Neuronal stem cell (in vitro differentiated cells): Measurements from ENCODE around the gene FRMD1.
A peak's percentile ranks its signal among the peaks of the same experiment; 100 is the strongest.
"Not testable (repeated sequence)": the region's sequence is repeated elsewhere in the genome, so short reads cannot be mapped to it uniquely, and the experiment has no call there.

Experiments
- DNase-seq: peaks from one replicate; pipeline ENCODE4 v3.0.0-alpha.2; 2013; ENCODE audit warnings: low spot score
- H2AFZ ChIP-seq: one replicate; pipeline ENCODE4 v1.6.1; 2013; ENCODE audit warnings: mild to moderate bottlenecking, low read length, inconsistent platforms
- H2AK5ac ChIP-seq: 2 replicates; pipeline ENCODE4 v1.6.1; 2013; ENCODE audit warnings: low read depth, mild to moderate bottlenecking, inconsistent platforms, low read length, moderate library complexity, mixed read lengths
- H2BK120ac ChIP-seq: 2 replicates; pipeline ENCODE4 v1.6.1; 2013; ENCODE audit warnings: low read depth, mild to moderate bottlenecking, inconsistent platforms, low read length, moderate library complexity, mixed read lengths
- H2BK12ac ChIP-seq: one replicate; pipeline ENCODE4 v1.6.1; 2013; ENCODE audit warnings: low read length, inconsistent platforms
- H2BK15ac ChIP-seq: 2 replicates; pipeline ENCODE4 v1.6.1; 2013; ENCODE audit warnings: mild to moderate bottlenecking, low read length, inconsistent platforms, mixed read lengths
- H2BK5ac ChIP-seq: one replicate; pipeline ENCODE4 v1.6.1; 2013; ENCODE audit warnings: inconsistent platforms, mild to moderate bottlenecking, low read length, moderate library complexity
- H3K14ac ChIP-seq: one replicate; pipeline ENCODE4 v1.6.1; 2013; ENCODE audit warnings: low read length, inconsistent platforms
- H3K18ac ChIP-seq: 2 replicates; pipeline ENCODE4 v1.6.1; 2013; ENCODE audit warnings: low read length, inconsistent platforms
- H3K23ac ChIP-seq: 2 replicates; pipeline ENCODE4 v1.6.1; 2013; ENCODE audit warnings: low read depth, mild to moderate bottlenecking, mixed read lengths, low read length, inconsistent platforms; ENCODE audit not compliant: poor library complexity
- H3K27ac ChIP-seq: replicated peaks from 3 replicates; pipeline ENCODE4 v1.5.1; 2013; ENCODE audit warnings: low read length, inconsistent platforms
- H3K27me3 ChIP-seq, 3 experiments: 2 replicates each; pipeline ENCODE4 v1.6.1; 2013; ENCODE audit warnings: low read length in 3 of 3, mild to moderate bottlenecking in 2 of 3, inconsistent platforms in 1 of 3, low read depth in 1 of 3, mixed read lengths in 1 of 3, moderate library complexity in 1 of 3; ENCODE audit not compliant: control insufficient read depth in 3 of 3, insufficient read depth in 3 of 3
- H3K36me3 ChIP-seq, 2 donors: replicated peaks in 1 of 2; 2 replicates each; pipeline ENCODE4 v1.6.1; 2013; ENCODE audit warnings: low read length in 2 of 2; ENCODE audit not compliant: control insufficient read depth in 2 of 2, insufficient read depth in 2 of 2
- H3K4ac ChIP-seq: 2 replicates; pipeline ENCODE4 v1.6.1; 2013; ENCODE audit warnings: inconsistent platforms, mild to moderate bottlenecking, low read length, moderate library complexity
- H3K4me1 ChIP-seq, 2 donors: 1 replicate in 1 of 2; 2 replicates in 1 of 2; pipeline ENCODE4 v1.6.1; 2013; ENCODE audit warnings: low read length in 2 of 2, low read depth in 1 of 2; ENCODE audit not compliant: control insufficient read depth in 2 of 2, insufficient read depth in 1 of 2
- H3K4me2 ChIP-seq: one replicate; pipeline ENCODE4 v1.6.1; 2013; ENCODE audit warnings: mild to moderate bottlenecking, low read length, inconsistent platforms; ENCODE audit not compliant: insufficient read depth, poor library complexity, severe bottlenecking
- H3K4me3 ChIP-seq, 2 donors: 2 replicates each; pipeline ENCODE4 v1.5.1; 2013; ENCODE audit warnings: low read length in 2 of 2, mild to moderate bottlenecking in 2 of 2, inconsistent platforms in 1 of 2, moderate library complexity in 1 of 2
- H3K79me1 ChIP-seq: one replicate; pipeline ENCODE4 v1.6.1; 2013; ENCODE audit warnings: low read depth, mild to moderate bottlenecking, inconsistent platforms, low read length, moderate library complexity
- H3K9ac ChIP-seq: one replicate; pipeline ENCODE4 v1.6.1; 2013; ENCODE audit warnings: mild to moderate bottlenecking, low read depth, low read length, inconsistent platforms; ENCODE audit not compliant: poor library complexity
- H3K9me3 ChIP-seq, 2 donors: replicated peaks in 1 of 2; 2 replicates each; pipeline versions ENCODE3 to v1.6.1; 2013; ENCODE audit warnings: low read length in 2 of 2, mild to moderate bottlenecking in 2 of 2, inconsistent platforms in 1 of 2, low read depth in 1 of 2, mixed read lengths in 1 of 2, moderate library complexity in 1 of 2; ENCODE audit not compliant: control insufficient read depth in 2 of 2, insufficient read depth in 1 of 2
- H4K8ac ChIP-seq: one replicate; pipeline ENCODE4 v1.6.1; 2013; ENCODE audit warnings: low read depth, mild to moderate bottlenecking, inconsistent platforms, low read length, moderate library complexity
- H4K91ac ChIP-seq: one replicate; pipeline ENCODE4 v1.6.1; 2013; ENCODE audit warnings: low read length, low read depth, mild to moderate bottlenecking, inconsistent platforms; ENCODE audit not compliant: poor library complexity
- WGBS, 2 donors: extraction: QIAGEN DNeasy Blood & Tissue Kit; methylation state at CpG; one replicate each; pipeline ENCODE4 v1.1.7; 2013; ENCODE audit warnings: missing lambda C conversion rate in 2 of 2, mixed read lengths in 1 of 2; ENCODE audit not compliant: insufficient read length in 2 of 2, insufficient replicate concordance in 1 of 2; ENCODE audit errors: extremely low coverage in 2 of 2; 5-methylcytosine and 5-hydroxymethylcytosine counted together

FRMD1 gene

DNA sequence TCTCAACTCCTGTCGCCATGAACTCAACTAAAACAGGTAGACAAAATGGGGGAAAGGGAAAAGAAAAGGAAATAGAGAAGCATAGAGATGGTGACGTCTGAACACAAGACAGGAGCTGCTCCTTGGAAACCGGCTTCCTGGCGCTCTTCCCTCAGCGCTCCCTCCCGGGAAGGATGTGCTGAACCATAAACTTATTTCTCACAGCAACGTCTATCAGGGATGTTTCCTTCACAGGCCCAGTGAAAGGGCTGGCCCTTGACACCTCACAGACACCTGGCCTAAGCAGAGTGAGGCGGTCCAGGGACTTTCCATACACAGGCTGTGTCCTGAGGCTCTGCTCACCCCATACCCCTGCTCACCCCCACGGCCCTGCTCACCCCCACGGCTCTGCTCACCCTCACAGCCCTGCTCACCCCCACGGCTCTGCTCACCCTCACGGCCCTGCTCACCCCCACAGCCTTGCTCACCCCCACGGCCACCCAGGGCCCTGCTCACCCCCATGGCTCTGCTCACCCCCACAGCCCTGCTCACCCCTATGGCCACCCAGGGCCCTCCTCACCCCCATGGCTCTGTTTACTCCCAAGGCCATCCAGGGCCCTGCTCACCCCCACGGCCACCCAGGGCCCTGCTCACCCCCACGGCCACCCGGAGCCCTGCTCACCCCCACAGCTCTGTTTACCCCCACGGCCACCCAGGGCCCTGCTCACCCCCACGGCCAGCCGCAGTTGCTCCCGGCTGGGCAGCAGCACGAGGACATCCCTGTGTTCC lies 653 bp downstream of the FRMD1 start:
- no CpG with 5 or more reads among the region's 21 CpGs for WGBS, 2 donors
- Histone ChIP-seq H3K27me3 (no peaks in the 10 kb centered on the region), H4K91ac (no peak overlapping the region), H3K4me2 (no peak overlapping the region), H3K23ac (peak overlapping the region; percentile 94), H3K4ac (peak overlapping the region; percentile 23), H3K27ac (no peak overlapping the region), H3K9ac (no peak overlapping the region), H3K9me3 (peaks cover 0 to 6% of the 10 kb centered on the region in 2 donors), H3K36me3 (peaks cover 0 to 6% of the 10 kb centered on the region in 2 donors), H2BK15ac (peak overlapping the region; percentile 93), H2BK12ac (no peak overlapping the region), H3K18ac (peak overlapping the region; percentile 91), H2AK5ac (peak overlapping the region; percentile 49), H4K8ac (no peak overlapping the region), H3K14ac (peak overlapping the region; percentile 83), H3K79me1 (peaks cover 5% of the 10 kb centered on the region), H2BK5ac (no peak overlapping the region), H3K4me3 (no peak overlapping the region), H2AFZ (no peak overlapping the region), H3K4me1 (peaks cover 5 to 7% of the 10 kb centered on the region in 2 donors), H2BK120ac (no peak overlapping the region)
- DNase-seq, result no peak

DNA sequence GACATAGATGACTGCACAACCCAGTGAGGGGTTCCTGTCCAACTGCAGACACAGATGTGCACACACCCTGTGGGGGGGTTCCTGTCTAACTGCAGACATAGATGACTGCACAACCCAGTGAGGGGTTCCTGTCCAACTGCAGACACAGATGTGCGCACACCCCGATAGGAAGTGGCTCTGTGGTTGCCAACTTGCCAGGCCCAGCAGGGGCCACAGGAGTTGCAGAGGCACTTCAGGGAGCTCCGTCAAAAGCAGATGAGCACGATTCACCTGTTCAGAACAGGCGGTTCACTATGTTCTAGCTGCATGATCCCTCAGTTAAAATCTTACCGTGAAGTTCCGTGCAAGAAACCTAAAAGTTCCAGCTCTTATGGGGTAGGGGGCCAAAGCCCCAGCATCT lies 1.6 kb downstream of the FRMD1 start:
- H3K4me2 ChIP-seq, H3K23ac ChIP-seq, H3K36me3 ChIP-seq, H3K4ac ChIP-seq, H3K27me3 ChIP-seq, H3K14ac ChIP-seq, H3K79me1 ChIP-seq, H2AFZ ChIP-seq, H3K4me3 ChIP-seq, H2BK120ac ChIP-seq, H4K8ac ChIP-seq, H2BK5ac ChIP-seq, H3K27ac ChIP-seq, H3K18ac ChIP-seq, H3K9ac ChIP-seq, H4K91ac ChIP-seq, H3K9me3 ChIP-seq, H2BK15ac ChIP-seq, DNase-seq, H2BK12ac ChIP-seq, H3K4me1 ChIP-seq: not testable (repeated sequence)
- H2AK5ac ChIP-seq, result peak overlapping the region; percentile 28
- no CpG with 5 or more reads among the region's 7 CpGs for WGBS, 2 donors

DNA sequence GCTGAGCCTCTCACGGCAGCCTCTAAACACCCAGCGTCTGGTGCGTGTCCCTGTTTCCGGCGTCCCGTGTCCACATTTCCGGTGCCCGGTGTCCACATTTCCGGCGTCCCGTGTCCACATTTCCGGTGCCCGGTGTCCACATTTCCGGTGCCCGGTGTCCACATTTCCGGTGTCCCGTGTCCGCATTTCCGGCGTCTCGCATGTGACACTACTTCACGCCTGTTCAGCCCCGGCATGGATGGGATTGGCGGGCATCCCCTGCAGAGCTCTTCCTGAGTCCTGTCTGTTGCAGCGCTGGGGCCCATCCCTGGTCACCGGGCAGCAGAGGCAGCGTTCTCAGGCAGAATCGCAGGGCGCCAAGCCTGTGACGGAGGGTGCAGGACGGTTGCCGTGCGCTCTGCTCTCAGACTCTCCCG lies 3.2 kb downstream of the FRMD1 start:
- Histone ChIP-seq H3K9ac (no peak overlapping the region), H4K8ac (no peak overlapping the region), H3K36me3 (peaks cover 0 to 6% of the 10 kb centered on the region in 2 donors), H3K14ac (no peak overlapping the region), H3K79me1 (peaks cover 5% of the 10 kb centered on the region), H2BK12ac (peak overlapping the region; percentile 49), H3K27me3 (no peaks in the 10 kb centered on the region), H2BK120ac (no peak overlapping the region), H4K91ac (no peak overlapping the region), H2AK5ac (peak overlapping the region; percentile 63), H2AFZ (peak overlapping the region; percentile 7), H3K23ac (peak overlapping the region; percentile 37), H2BK5ac (no peak overlapping the region), H2BK15ac (no peak overlapping the region), H3K4me2 (no peak overlapping the region), H3K9me3 (peaks cover 0 to 6% of the 10 kb centered on the region in 2 donors), H3K27ac (no peak overlapping the region), H3K4me3 (no peak overlapping the region), H3K4ac (no peak overlapping the region), H3K4me1 (peaks cover 0 to 12% of the 10 kb centered on the region in 2 donors), H3K18ac (peak overlapping the region; percentile 15)
- no peak for DNase-seq
- no CpG with 5 or more reads among the region's 34 CpGs for WGBS, 2 donors

DNA sequence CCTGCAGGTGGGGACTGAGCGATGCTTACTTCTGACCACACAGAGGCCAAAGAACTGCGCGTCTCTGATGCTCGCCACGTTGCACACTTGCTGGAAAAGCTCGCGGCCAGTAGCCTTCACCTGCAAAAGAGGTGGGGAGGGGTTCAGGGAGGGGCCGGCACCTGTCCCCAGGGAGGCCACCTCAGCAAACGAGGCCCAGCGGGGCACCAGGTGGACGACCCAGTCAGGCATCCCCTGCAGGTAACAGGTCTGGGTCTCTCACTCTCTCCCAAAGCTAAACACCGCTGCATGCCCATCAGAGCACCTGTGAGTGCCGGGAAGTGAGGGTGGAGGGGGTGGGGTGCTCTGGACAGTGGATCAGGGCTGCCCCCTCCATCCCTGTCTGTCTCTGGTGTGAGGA lies 3.8 kb downstream of the FRMD1 start:
- no peak overlapping the region for H2BK12ac ChIP-seq
- H4K91ac ChIP-seq, result peak overlapping the region; percentile 30
- H3K4ac ChIP-seq, result peak overlapping the region; percentile 98
- H3K18ac ChIP-seq, result peak overlapping the region; percentile 90
- no peak overlapping the region for H3K4me3 ChIP-seq
- H2AK5ac ChIP-seq, result peak overlapping the region; percentile 63
- H2BK120ac ChIP-seq, result no peak overlapping the region
- DNase-seq, result no peak
- no peak overlapping the region for H3K4me2 ChIP-seq
- H3K36me3 ChIP-seq, result peaks cover 0 to 6% of the 10 kb centered on the region in 2 donors
- no peak overlapping the region for H2BK5ac ChIP-seq
- H2AFZ ChIP-seq, result no peak overlapping the region
- peak overlapping the region; percentile 49 for H2BK15ac ChIP-seq
- H3K23ac ChIP-seq, result peak overlapping the region; percentile 95
- peak overlapping the region; percentile 38 for H3K14ac ChIP-seq
- H3K9ac ChIP-seq, result peak overlapping the region; percentile 80
- peaks cover 0 to 12% of the 10 kb centered on the region in 2 donors for H3K4me1 ChIP-seq
- no peaks in the 10 kb centered on the region for H3K27me3 ChIP-seq
- peak overlapping the region; percentile 43 for H4K8ac ChIP-seq
- H3K9me3 ChIP-seq, result peaks cover 0 to 6% of the 10 kb centered on the region in 2 donors
- peaks cover 5% of the 10 kb centered on the region for H3K79me1 ChIP-seq
- WGBS, 2 donors, result no CpG with 5 or more reads among the region's 13 CpGs
- no peak overlapping the region for H3K27ac ChIP-seq
